Upper lobe of right lung (tissue), 1 donor: ENCODE results near the gene SNED1. TPM values are rescaled to one million over a fixed set of nuclear protein-coding genes. Genes with fewer than 3 reads are reported as not detected.

Source experiments
- ATAC-seq: fragments of 200-7000 bp; cut with Tn5 transposase; one replicate; pipeline ENCODE4 v1.9.1; 2020; ENCODE audit warnings: mild to moderate bottlenecking, moderate library complexity
- DNase-seq: peaks from one replicate; pipeline ENCODE4 v3.0.0-alpha.2; 2020
- H3K27ac ChIP-seq: fragments of 200-600 bp; one replicate; pipeline ENCODE4 v1.8.0; 2022
- H3K27me3 ChIP-seq: fragments of 200-600 bp; one replicate; pipeline ENCODE4 v1.8.0; 2022; ENCODE audit warnings: mild to moderate bottlenecking
- H3K36me3 ChIP-seq: fragments of 200-600 bp; one replicate; pipeline ENCODE4 v1.8.0; 2022
- H3K4me1 ChIP-seq: fragments of 200-600 bp; one replicate; pipeline ENCODE4 v1.8.0; 2022
- H3K4me3 ChIP-seq: fragments of 200-600 bp; one replicate; pipeline ENCODE4 v1.8.0; 2022; ENCODE audit warnings: mild to moderate bottlenecking
- H3K9me3 ChIP-seq: fragments of 200-600 bp; one replicate; pipeline ENCODE4 v1.8.0; 2022
- CTCF ChIP-seq: fragments of 200-600 bp; IDR thresholded peaks from one replicate; pipeline ENCODE4 v1.8.0; 2022; ENCODE audit warnings: antibody characterized with exemption
- intact Hi-C: fragments of 100-400 bp; cut with DNase I; formaldehyde crosslinking; loops from one replicate; pipeline ENCODE4 v1.11.0; 2022
- total RNA-seq: library from RNA; stranded (reverse); fragmentation: NEBNext Ultra II Directional; extraction: Animal tissue kit (Norgen Biotek cat#: 25700); gene quantifications from one replicate; pipeline ENCODE4 v1.2.1, GENCODE V29; 2021
- donor health status: DM: no; HTN: yes; CAD: no; lungs with severe emphysema.

Gene SNED1
- total RNA-seq, 1 donor from 2014 or later, result 38.4 TPM

DNA sequence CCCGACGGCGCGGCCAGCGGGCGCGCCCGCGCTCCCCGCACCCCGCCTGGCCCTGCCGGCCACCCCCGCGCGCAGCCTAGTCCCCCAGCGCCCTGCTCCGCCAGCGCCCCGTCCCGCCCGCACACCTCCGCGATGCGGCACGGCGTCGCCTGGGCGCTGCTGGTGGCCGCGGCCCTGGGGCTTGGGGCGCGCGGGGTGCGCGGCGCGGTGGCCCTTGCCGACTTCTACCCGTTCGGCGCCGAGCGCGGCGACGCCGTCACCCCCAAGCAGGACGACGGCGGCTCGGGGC is 232 bp downstream of the SNED1 start:
- Histone ChIP-seq H3K9me3 (peaks cover 3% of the 10 kb centered on the region), H3K36me3 (no peaks in the 10 kb centered on the region), H3K27me3 (no peaks in the 10 kb centered on the region), H3K4me3 (peak overlapping the region; percentile 63), H3K4me1 (peaks cover 64% of the 10 kb centered on the region), H3K27ac (peak overlapping the region; percentile 80)
- ATAC-seq, result no peak
- DNase-seq, result no peak
- intact Hi-C loops, result no loop called here
- no peak for TF ChIP-seq CTCF

- intact Hi-C loops, result no loop called here
- Histone ChIP-seq H3K4me3 (peak overlapping the region; percentile 63), H3K27ac (peak overlapping the region; percentile 80), H3K4me1 (peaks cover 63% of the 10 kb centered on the region), H3K27me3 (no peaks in the 10 kb centered on the region), H3K36me3 (no peaks in the 10 kb centered on the region), H3K9me3 (peaks cover 8% of the 10 kb centered on the region)
- DNase-seq (peak; percentile 73), ATAC-seq (peak; percentile 17)
- no peak for TF ChIP-seq CTCF
Observed at GRCh38 chr2:240998995-240999791, 775 bp downstream of the SNED1 start.

GRCh38 chr2:240999873-241000541 is 1.6 kb downstream of the SNED1 start:
- no peak for TF ChIP-seq CTCF
- H3K27me3 ChIP-seq, result no peaks in the 10 kb centered on the region
- intact Hi-C loops, result no loop called here
- H3K4me1 ChIP-seq, result peaks cover 55% of the 10 kb centered on the region
- H3K27ac ChIP-seq, result peak overlapping the region; percentile 80
- peaks cover 15% of the 10 kb centered on the region for H3K9me3 ChIP-seq
- peak overlapping the region; percentile 63 for H3K4me3 ChIP-seq
- DNase-seq, result peak; percentile 66
- no peaks in the 10 kb centered on the region for H3K36me3 ChIP-seq
- no peak for ATAC-seq

DNA sequence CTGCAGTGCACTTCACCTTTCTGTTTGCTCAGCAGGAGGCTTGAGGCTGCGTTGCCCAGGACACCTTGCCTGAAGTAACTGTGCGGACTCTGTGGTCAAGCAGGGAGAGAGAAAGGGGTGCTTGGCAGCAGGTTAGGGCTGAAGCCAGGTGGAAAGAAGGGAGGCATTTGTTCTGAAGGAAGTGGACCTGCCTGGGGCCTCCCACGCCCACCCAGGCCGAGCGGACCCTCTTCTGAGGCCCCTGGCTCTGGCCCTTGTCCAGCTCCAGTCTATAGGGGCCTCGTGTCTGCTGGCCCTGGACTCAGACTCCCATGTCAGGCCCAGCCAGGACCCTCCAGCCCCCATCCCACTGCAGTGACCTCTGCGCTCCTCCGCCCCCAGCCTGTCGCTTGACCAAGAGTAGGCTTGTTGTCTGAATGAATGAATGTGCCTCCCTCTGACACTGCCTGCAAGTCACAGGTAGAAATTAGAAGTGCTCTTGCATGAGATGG is 2.5 kb downstream of the SNED1 start:
- Histone ChIP-seq H3K4me1 (peaks cover 46% of the 10 kb centered on the region), H3K4me3 (peak overlapping the region; percentile 63), H3K27me3 (no peaks in the 10 kb centered on the region), H3K27ac (peak overlapping the region; percentile 80), H3K9me3 (peaks cover 19% of the 10 kb centered on the region), H3K36me3 (no peaks in the 10 kb centered on the region)
- intact Hi-C loops, result no loop called here
- ATAC-seq (peak; percentile 54), DNase-seq (peak; percentile 75)
- TF ChIP-seq CTCF, result no peak

DNA sequence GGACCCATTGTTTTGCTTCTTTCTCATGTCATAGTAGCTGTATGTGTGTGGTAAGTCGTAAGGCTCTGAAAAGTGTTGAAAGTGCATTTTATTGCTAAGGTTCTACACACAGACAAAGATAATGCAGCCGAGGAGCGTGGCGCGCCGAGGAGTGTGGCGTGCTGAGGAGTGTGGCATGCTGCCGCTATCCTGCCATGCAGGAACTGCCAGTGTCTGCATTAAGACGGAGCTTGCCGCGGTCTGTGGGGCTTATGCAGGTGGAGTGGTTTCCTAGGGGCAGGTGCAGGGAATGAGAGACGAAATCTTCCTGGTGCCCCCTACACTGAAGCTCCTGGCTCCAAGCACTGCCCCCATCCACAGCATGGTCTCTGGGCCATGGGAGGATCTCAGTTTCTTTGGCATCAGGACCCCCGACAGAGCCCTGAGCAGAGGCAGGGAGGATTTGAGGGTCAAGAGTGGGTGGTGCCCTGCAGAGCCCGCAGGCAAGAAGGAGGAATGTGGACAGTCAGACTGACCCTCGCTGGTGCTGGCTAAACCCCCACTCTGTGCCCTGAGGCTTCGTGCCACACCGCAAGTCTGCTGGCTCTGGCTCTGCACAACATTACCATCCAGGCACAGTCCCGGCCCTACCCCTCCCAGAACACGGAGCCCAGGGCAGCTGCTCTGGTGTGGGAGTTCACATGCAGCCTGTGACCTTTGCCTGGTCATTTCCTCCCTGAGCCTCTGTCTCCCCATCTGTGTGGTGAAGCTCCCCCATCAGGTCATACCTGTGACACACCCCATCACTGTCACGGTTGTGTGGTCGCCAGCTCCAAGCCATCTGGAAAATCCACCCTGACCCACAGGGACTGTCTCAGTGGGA is 3.2 kb downstream of the SNED1 start:
- no peak for TF ChIP-seq CTCF
- intact Hi-C loops, result no loop called here
- Histone ChIP-seq H3K27me3 (no peaks in the 10 kb centered on the region), H3K9me3 (peaks cover 19% of the 10 kb centered on the region), H3K4me1 (peaks cover 39% of the 10 kb centered on the region), H3K36me3 (no peaks in the 10 kb centered on the region), H3K4me3 (no peak overlapping the region), H3K27ac (no peak overlapping the region)
- ATAC-seq, result no peak
- peak; percentile 60 for DNase-seq
